ENCODE results near the gene POC1A. TPM values are rescaled to one million over a fixed set of nuclear protein-coding genes. Genes with fewer than 3 reads are reported as not detected.

The POC1A gene
- total RNA-seq, 6 donors from 2014 or later = 1.0 to 4.2 (median 2.8) TPM

DNA sequence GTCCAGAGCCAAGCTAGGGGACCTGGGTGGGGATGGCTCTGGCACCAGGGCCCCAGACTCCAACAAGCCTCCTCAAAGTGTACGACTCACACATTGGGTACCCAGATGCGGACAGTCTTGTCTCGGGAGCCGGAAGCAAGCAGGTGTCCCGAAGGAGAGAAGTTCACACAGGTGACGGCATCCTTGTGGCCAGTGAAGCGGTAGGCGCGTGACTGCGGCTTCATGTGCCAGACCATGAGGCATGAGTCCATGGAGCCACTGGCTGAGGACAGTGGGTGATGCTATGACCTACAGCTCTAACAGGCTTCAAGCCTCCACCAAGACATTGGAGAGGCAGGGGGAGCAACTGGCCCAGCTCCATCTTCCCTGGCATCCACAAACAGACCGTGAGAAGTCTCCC, 4.5 kb downstream of the POC1A start:
- Histone ChIP-seq H3K27ac (no peak overlapping the region), H3K4me1 (peaks cover 8 to 13% (median 10%) of the 10 kb centered on the region in 4 donors), H3K4me3 (no peak overlapping the region), H3K9me3 (no peaks in the 10 kb centered on the region), H3K36me3 (peaks cover 0 to 7% (median 0%) of the 10 kb centered on the region in 4 donors), H3K27me3 (no peaks in the 10 kb centered on the region)
- ATAC-seq (ENCODE audit: low FRiP score in 2 of 2) (no peak), DNase-seq (no peak)
- WGBS, 2 donors = 99 to 100% methylated on average over 4 to 8 of the region's 11 CpGs
- no peak for TF ChIP-seq POLR2A (IDR thresholded peaks at IDR 0.05)
- no peak for TF ChIP-seq EP300 (IDR thresholded peaks at IDR 0.05)
- TF ChIP-seq, protein P1, sequence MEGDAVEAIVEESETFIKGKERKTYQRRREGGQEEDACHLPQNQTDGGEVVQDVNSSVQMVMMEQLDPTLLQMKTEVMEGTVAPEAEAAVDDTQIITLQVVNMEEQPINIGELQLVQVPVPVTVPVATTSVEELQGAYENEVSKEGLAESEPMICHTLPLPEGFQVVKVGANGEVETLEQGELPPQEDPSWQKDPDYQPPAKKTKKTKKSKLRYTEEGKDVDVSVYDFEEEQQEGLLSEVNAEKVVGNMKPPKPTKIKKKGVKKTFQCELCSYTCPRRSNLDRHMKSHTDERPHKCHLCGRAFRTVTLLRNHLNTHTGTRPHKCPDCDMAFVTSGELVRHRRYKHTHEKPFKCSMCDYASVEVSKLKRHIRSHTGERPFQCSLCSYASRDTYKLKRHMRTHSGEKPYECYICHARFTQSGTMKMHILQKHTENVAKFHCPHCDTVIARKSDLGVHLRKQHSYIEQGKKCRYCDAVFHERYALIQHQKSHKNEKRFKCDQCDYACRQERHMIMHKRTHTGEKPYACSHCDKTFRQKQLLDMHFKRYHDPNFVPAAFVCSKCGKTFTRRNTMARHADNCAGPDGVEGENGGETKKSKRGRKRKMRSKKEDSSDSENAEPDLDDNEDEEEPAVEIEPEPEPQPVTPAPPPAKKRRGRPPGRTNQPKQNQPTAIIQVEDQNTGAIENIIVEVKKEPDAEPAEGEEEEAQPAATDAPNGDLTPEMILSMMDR (IDR thresholded peaks at IDR 0.05) = no peak
- no peak for TF ChIP-seq POLR2AphosphoS5 (IDR thresholded peaks at IDR 0.05)

DNA sequence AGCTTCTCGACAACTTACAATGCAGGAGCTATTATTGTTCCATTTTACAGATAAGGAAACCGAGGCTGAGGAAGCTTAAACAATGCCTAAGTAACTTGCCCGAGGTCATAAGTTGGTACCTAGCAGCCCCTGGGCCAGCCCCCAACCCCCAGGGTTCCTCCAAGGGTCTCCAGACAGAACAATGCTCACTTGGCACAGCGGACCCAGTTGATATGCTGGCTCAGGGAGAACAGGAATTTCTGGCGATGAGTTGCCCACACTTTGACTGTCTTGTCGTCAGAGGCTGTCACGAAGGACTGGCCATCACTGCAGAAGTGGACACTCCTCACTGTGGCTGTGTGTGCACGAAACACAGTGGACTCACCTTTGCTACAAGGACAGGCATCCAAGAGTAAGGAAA, 5.2 kb downstream of the POC1A start:
- 97 to 98% methylated on average over 3 to 8 of the region's 8 CpGs for WGBS, 2 donors
- Histone ChIP-seq H3K36me3 (peaks cover 0 to 7% (median 0%) of the 10 kb centered on the region in 4 donors), H3K27me3 (no peaks in the 10 kb centered on the region), H3K4me1 (peaks cover 9 to 14% (median 12%) of the 10 kb centered on the region in 4 donors), H3K27ac (no peak overlapping the region), H3K9me3 (no peaks in the 10 kb centered on the region), H3K4me3 (no peak overlapping the region)
- TF ChIP-seq, protein P1 (IDR thresholded peaks at IDR 0.05) = no peak
- TF ChIP-seq EP300 (IDR thresholded peaks at IDR 0.05) (no peak), POLR2AphosphoS5 (IDR thresholded peaks at IDR 0.05) (no peak), POLR2A (IDR thresholded peaks at IDR 0.05) (no peak)
- DNase-seq (no peak), ATAC-seq (ENCODE audit: low FRiP score in 2 of 2) (no peak)

DNA sequence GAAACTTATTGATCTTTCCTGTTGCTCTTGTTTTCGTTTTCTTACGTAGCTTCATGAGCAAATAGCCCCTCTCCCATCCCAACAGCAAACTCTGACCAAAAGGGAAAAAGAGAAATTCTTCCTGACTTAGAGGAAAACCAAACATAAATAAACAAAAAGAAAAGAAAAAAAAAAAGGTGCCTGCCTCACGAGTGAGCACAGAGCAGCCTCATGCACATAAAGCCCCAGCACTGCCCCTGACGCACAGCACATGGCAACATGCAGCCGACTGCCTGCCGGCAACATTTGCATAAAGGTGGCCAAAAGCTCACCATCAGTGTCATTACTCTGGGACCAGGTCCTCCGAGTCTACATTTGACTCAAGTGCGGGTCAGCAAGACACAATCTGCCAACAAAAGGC, 6.4 kb downstream of the POC1A start:
- H3K4me1 ChIP-seq = peaks cover 3 to 7% (median 5%) of the 10 kb centered on the region in 4 donors
- no peak overlapping the region for H3K27ac ChIP-seq
- H3K36me3 ChIP-seq = peaks cover 0 to 7% (median 0%) of the 10 kb centered on the region in 4 donors
- no peaks in the 10 kb centered on the region for H3K9me3 ChIP-seq
- 84 to 95% methylated on average over 7 to 8 of the region's 8 CpGs for WGBS, 2 donors
- no peak for TF ChIP-seq EP300 (IDR thresholded peaks at IDR 0.05)
- TF ChIP-seq POLR2AphosphoS5 (IDR thresholded peaks at IDR 0.05) = no peak
- TF ChIP-seq, protein P1 (IDR thresholded peaks at IDR 0.05) = no peak
- ATAC-seq (ENCODE audit: low FRiP score in 2 of 2) (no peak), DNase-seq (no peak)
- no peaks in the 10 kb centered on the region for H3K27me3 ChIP-seq
- H3K4me3 ChIP-seq = no peak overlapping the region

DNA sequence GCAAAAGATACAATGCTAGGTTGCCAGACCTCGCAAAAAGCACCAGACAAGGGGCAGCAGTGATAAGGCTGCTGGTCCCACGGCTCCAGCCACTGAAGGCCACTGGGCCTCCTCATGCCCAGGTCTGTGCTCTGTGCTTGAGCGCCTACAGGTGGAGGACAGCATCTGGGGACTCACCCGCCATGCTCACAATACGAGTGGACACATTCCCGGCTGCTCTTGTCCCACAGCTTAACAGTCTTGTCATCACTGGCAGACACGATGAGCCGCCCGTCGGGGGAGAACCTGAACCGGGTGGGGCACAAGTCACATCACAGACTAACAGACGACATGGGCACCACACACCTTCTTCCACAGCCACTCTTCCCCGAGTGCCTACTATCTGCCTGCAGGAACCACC, 7.4 kb downstream of the POC1A start:
- no peaks in the 10 kb centered on the region for H3K27me3 ChIP-seq
- H3K27ac ChIP-seq = no peak overlapping the region
- DNase-seq (no peak), ATAC-seq (ENCODE audit: low FRiP score in 2 of 2) (no peak)
- no peaks in the 10 kb centered on the region for H3K9me3 ChIP-seq
- TF ChIP-seq EP300 (IDR thresholded peaks at IDR 0.05) (no peak), POLR2AphosphoS5 (IDR thresholded peaks at IDR 0.05) (no peak), POLR2A (IDR thresholded peaks at IDR 0.05) (no peak)
- TF ChIP-seq, protein P1 (IDR thresholded peaks at IDR 0.05) = no peak
- H3K4me1 ChIP-seq = peaks cover 3 to 7% (median 5%) of the 10 kb centered on the region in 4 donors
- 92 to 94% methylated on average over 8 to 13 of the region's 13 CpGs for WGBS, 2 donors
- H3K36me3 ChIP-seq = peaks cover 0 to 7% (median 0%) of the 10 kb centered on the region in 4 donors
- no peak overlapping the region for H3K4me3 ChIP-seq

DNA sequence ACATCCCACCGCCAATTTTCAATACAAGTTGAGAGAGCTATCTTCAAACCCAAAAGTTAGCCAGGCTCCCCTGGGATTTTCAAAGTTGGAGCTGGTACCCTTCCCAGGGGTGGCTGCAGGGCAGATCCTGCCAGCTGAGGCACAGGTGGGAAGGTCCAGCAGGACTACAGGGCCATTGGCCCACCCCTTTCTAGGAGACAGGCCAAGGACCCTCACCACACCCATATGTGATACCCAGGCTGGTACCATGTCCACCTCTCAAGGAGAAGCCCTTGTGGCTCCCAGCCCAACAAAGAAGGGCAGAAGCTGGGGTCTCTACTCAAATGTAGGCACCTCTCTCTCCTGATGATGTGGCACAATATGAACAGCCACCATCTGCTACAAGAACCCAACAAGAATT, 8.0 kb downstream of the POC1A start:
- Histone ChIP-seq H3K4me1 (peaks cover 3 to 7% (median 5%) of the 10 kb centered on the region in 4 donors), H3K4me3 (no peak overlapping the region), H3K36me3 (peaks cover 0 to 7% (median 0%) of the 10 kb centered on the region in 4 donors), H3K9me3 (no peaks in the 10 kb centered on the region), H3K27ac (no peak overlapping the region), H3K27me3 (no peaks in the 10 kb centered on the region)
- ATAC-seq (ENCODE audit: low FRiP score in 2 of 2) (no peak), DNase-seq (no peak)
- WGBS, 2 donors = 94 to 100% methylated on average over 1 of the region's 1 CpG
- no peak for TF ChIP-seq POLR2A (IDR thresholded peaks at IDR 0.05)
- TF ChIP-seq, protein P1 (IDR thresholded peaks at IDR 0.05) = no peak
- TF ChIP-seq POLR2AphosphoS5 (IDR thresholded peaks at IDR 0.05) = no peak
- no peak for TF ChIP-seq EP300 (IDR thresholded peaks at IDR 0.05)

Data from upper lobe of left lung (tissue), 6 donors.